ENCODE results near the gene RPA1.
"Not testable (repeated sequence)": the region's sequence is repeated elsewhere in the genome, so short reads cannot be mapped to it uniquely, and the experiment has no call there.

RPA1 gene

GRCh38 chr17:1820528-1821252, 9.1 kb upstream of the RPA1 start:
- DNase-seq (ENCODE audit: low read depth): no peak

- no peak for DNase-seq (ENCODE audit: low read depth)
Measured at GRCh38 chr17:1829216-1829591, 601 bp upstream of the RPA1 start.

- no peak for DNase-seq (ENCODE audit: low read depth)
Measured at GRCh38 chr17:1830288-1830687, 483 bp downstream of the RPA1 start.

GRCh38 chr17:1834380-1835149, 4.8 kb downstream of the RPA1 start:
- DNase-seq (ENCODE audit: low read depth): no peak

- no peak for DNase-seq (ENCODE audit: low read depth)
Measured at GRCh38 chr17:1839516-1839915, 9.7 kb downstream of the RPA1 start.

DNA sequence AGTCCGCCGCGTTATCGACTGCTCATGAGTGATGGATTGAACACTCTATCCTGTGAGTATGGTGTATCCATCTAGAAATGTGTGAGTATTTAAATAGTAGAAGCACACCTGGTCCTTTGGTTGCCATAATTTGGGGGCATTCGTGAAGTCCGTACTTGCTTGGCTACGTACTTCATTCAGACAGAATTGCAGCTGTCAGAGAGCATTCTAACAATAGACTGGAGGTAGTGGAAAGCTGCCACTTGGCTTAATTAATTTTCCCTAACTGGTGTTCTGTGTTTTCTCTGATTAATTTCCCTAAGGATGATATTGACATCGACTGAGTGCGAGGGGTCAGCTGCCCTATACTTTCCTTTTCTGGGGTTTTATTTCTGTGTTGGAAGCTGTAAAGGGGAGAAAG, 14.1 kb downstream of the RPA1 start:
- no peak for DNase-seq (ENCODE audit: low read depth)

- no peak for DNase-seq (ENCODE audit: low read depth)
Measured at GRCh38 chr17:1847191-1847590, 17.4 kb downstream of the RPA1 start.

DNA sequence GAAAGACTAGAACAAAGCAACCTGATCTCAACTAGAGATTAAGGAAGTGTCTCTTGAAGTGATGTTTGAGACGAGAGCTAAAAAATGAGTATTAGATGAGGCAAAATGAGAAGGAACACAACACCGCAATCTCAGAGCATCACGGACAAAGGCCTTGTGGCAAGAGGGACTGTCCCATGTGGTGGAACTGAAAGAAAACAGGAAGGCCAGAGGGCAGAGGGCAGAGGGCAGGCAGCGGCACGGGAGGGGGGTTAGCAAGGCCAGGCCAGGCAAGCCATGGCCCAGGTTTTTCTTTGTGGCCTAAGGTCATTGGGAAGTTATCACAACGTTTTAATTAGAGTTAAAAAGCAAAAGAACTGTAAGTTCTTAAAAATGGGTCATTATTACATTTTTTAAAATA, 22.5 kb downstream of the RPA1 start:
- DNase-seq (ENCODE audit: low read depth): no peak

GRCh38 chr17:1853698-1854097, 23.9 kb downstream of the RPA1 start:
- no peak for DNase-seq (ENCODE audit: low read depth)

DNA sequence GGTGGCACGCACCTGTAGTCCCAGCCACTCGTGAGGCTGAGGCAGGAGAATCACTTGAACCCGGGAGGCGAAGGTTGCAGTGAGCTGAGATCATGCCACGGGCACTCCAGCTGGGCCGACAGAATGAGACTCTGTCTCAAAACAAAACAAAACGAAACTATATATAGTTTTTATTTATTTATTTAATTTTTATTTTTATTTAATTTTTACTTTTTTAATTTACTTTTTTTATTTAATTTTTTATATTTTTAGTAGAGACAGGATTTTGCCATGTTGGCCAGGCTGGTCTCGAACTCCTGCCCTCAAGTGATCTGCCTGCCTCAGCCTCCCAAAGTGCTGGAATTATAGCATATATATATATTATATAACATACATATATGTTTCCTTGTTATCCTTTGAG, 26.7 kb downstream of the RPA1 start:
- DNase-seq (ENCODE audit: low read depth): not testable (repeated sequence)

GRCh38 chr17:1860978-1861377, 31.2 kb downstream of the RPA1 start:
- DNase-seq (ENCODE audit: low read depth): no peak

GRCh38 chr17:1861391-1862010, 31.7 kb downstream of the RPA1 start:
- DNase-seq (ENCODE audit: low read depth): no peak

DNA sequence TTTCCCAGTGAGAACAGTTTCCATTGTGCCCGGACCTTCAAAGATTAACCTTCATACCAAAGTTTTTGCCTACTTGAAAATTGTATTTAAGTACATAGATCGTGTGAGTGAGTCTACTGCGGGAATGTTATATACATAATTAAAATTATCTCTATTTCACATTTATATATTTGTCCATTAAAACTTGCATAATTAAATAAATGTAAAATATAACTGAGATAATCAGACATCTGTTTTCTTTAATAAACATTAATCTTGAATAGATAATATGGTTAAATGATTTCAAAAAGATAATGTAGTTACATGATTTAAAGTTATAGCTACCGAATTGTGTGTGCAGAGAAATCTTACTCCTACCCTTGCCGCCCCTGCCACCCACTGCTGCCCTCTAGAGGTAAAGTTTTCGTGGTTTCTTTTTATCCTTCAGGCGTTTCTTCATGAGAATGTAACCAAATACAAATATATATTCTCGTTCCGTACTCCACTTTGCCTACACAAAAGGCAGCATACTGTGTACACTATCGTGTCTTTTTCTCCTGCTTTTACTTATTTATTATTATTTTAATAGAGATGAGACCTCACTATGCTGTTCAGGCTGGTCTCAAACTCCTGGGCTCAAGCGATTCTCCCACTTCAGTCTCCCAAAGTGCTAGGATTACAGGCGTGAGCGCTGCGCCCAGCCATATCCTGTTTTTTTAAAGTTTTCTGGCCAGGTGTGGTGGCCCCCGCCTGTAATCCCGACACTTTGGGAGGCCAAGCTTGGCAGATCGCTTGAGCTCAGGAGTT, 35.6 kb downstream of the RPA1 start:
- no peak for DNase-seq (ENCODE audit: low read depth)

GRCh38 chr17:1867307-1867706, 37.5 kb downstream of the RPA1 start:
- DNase-seq (ENCODE audit: low read depth): no peak

GRCh38 chr17:1868090-1868489, 38.3 kb downstream of the RPA1 start:
- no peak for DNase-seq (ENCODE audit: low read depth)

DNA sequence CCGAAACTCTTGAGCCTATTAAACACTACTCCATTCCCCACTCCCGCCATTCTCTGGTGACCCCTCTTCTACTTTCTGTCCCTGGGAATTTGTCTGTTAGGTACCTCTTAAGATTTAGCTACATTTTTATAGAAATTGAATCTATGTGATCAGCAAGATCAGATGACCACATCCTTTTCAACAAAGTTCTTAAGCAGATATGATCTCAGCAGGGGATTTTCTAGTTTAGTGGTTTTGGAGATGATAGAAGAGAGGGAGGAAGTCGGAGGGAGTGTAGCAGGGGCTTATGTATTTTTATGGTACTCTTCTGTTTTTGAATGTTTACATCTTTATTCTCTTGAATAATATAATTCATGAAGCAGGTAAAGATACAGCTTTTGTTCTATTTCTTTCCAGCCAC, 40.8 kb downstream of the RPA1 start:
- DNase-seq (ENCODE audit: low read depth): no peak

GRCh38 chr17:1871756-1872155, 42.0 kb downstream of the RPA1 start:
- no peak for DNase-seq (ENCODE audit: low read depth)

DNA sequence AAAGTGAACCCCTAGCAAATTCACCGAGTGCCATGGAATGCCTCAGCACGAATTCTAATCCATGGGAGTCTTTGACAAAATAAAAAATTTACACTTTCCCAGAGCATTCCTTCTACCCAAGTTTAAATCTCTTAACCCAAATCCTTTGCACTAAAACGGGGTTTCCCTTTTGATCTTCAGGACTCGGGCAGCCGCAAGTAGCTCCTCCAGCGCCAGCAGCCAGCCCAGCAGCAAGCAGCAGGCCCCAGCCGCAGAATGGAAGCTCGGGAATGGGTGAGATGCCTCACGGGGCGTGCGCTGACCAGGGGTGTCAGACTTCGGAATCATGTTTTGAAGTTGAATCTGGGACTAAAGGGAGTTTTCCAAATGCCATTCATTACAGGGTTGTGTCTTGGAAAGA, 42.4 kb downstream of the RPA1 start:
- no peak for DNase-seq (ENCODE audit: low read depth)

DNA sequence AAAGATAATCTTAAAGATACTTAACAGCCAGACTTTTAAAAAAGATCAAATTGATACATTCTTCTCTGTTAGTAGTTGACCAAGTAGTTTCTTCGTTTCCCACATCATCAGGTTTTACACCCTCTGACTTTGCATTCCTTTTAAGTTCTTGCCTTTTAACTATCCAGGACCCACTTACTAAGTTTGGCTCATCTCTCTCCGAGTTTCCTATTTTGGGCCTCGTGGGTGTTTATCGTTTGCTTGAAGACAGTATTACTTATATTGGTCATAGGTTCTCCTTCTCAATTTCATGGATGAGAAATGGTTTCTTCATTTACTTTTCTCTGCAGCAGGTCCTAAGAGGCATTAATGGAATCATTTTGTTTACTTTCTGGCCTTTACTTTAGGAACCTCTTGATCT, 43.2 kb downstream of the RPA1 start:
- DNase-seq (ENCODE audit: low read depth): no peak

- no peak for DNase-seq (ENCODE audit: low read depth)
Measured at GRCh38 chr17:1873418-1873817, 43.6 kb downstream of the RPA1 start.

- DNase-seq (ENCODE audit: low read depth): no peak
Measured at GRCh38 chr17:1875597-1875996, 45.8 kb downstream of the RPA1 start.

- DNase-seq (ENCODE audit: low read depth): no peak
Measured at GRCh38 chr17:1878419-1879121, 48.8 kb downstream of the RPA1 start.

Data from stimulated activated CD8-positive, alpha-beta memory T cell treated with anti-CD3 and anti-CD28 coated beads, Interleukin-12 subunit alpha, Interleukin-12 subunit beta, amount 100 ng/mL, for 4 hours (primary cell).